Measurements from ENCODE around the gene ZNF22.

ZNF22 gene

GRCh38 chr10:44966129-44966815 lies 34.5 kb upstream of the ZNF22 start:
- Histone ChIP-seq H3K9me3 (ENCODE audit: control insufficient read depth, insufficient read depth, low read length) (no peaks in the 10 kb centered on the region), H3K9ac (ENCODE audit: low read depth, low read length) (no peak overlapping the region), H3K4me1 (ENCODE audit: control insufficient read depth, insufficient read depth, low read length) (peaks cover 30% of the 10 kb centered on the region), H3K27me3 (ENCODE audit: control insufficient read depth, insufficient read depth, low read length) (no peaks in the 10 kb centered on the region), H3K27ac (ENCODE audit: low read depth, low read length) (no peak overlapping the region), H3K36me3 (ENCODE audit: control insufficient read depth, insufficient read depth, low read length) (no peaks in the 10 kb centered on the region), H3K4me3 (ENCODE audit: low read depth, low read length) (no peak overlapping the region)

GRCh38 chr10:44966816-44967509 lies 33.8 kb upstream of the ZNF22 start:
- no peak overlapping the region for H3K9ac ChIP-seq (ENCODE audit: low read depth, low read length)
- no peaks in the 10 kb centered on the region; the same call in 1 of the 2 replicates for H3K36me3 ChIP-seq (ENCODE audit: control insufficient read depth, insufficient read depth, low read length)
- no peak overlapping the region for H3K27ac ChIP-seq (ENCODE audit: low read depth, low read length)
- H3K27me3 ChIP-seq (ENCODE audit: control insufficient read depth, insufficient read depth, low read length) = no peaks in the 10 kb centered on the region
- peaks cover 30% of the 10 kb centered on the region for H3K4me1 ChIP-seq (ENCODE audit: control insufficient read depth, insufficient read depth, low read length)
- no peaks in the 10 kb centered on the region for H3K9me3 ChIP-seq (ENCODE audit: control insufficient read depth, insufficient read depth, low read length)
- no peak overlapping the region for H3K4me3 ChIP-seq (ENCODE audit: low read depth, low read length)

- H3K27me3 ChIP-seq (ENCODE audit: control insufficient read depth, insufficient read depth, low read length) = no peaks in the 10 kb centered on the region
- H3K36me3 ChIP-seq (ENCODE audit: control insufficient read depth, insufficient read depth, low read length) = no peaks in the 10 kb centered on the region; the same call in 1 of the 2 replicates
- H3K4me1 ChIP-seq (ENCODE audit: control insufficient read depth, insufficient read depth, low read length) = peaks cover 30% of the 10 kb centered on the region
- H3K27ac ChIP-seq (ENCODE audit: low read depth, low read length) = no peak overlapping the region
- no peak overlapping the region for H3K4me3 ChIP-seq (ENCODE audit: low read depth, low read length)
- H3K9me3 ChIP-seq (ENCODE audit: control insufficient read depth, insufficient read depth, low read length) = no peaks in the 10 kb centered on the region
- no peak overlapping the region for H3K9ac ChIP-seq (ENCODE audit: low read depth, low read length)
Observed at GRCh38 chr10:44967616-44968015, 33.1 kb upstream of the ZNF22 start.

GRCh38 chr10:44968091-44968490 lies 32.6 kb upstream of the ZNF22 start:
- no peak overlapping the region for H3K9ac ChIP-seq (ENCODE audit: low read depth, low read length)

GRCh38 chr10:44968500-44969400 lies 32.0 kb upstream of the ZNF22 start:
- no peaks in the 10 kb centered on the region for H3K9me3 ChIP-seq (ENCODE audit: control insufficient read depth, insufficient read depth, low read length)
- no peak overlapping the region for H3K9ac ChIP-seq (ENCODE audit: low read depth, low read length)
- H3K4me1 ChIP-seq (ENCODE audit: control insufficient read depth, insufficient read depth, low read length) = peaks cover 30% of the 10 kb centered on the region
- no peaks in the 10 kb centered on the region for H3K27me3 ChIP-seq (ENCODE audit: control insufficient read depth, insufficient read depth, low read length)
- H3K36me3 ChIP-seq (ENCODE audit: control insufficient read depth, insufficient read depth, low read length) = no peaks in the 10 kb centered on the region; the same call in 1 of the 2 replicates
- H3K27ac ChIP-seq (ENCODE audit: low read depth, low read length) = no peak overlapping the region
- no peak overlapping the region for H3K4me3 ChIP-seq (ENCODE audit: low read depth, low read length)

More at GRCh38 chr10:44968091-44968490, 32.6 kb upstream of the ZNF22 start:
- Histone ChIP-seq H3K36me3 (ENCODE audit: control insufficient read depth, insufficient read depth, low read length) (no peaks in the 10 kb centered on the region; the same call in 1 of the 2 replicates), H3K4me1 (ENCODE audit: control insufficient read depth, insufficient read depth, low read length) (peaks cover 30% of the 10 kb centered on the region), H3K4me3 (ENCODE audit: low read depth, low read length) (no peak overlapping the region), H3K27ac (ENCODE audit: low read depth, low read length) (no peak overlapping the region), H3K27me3 (ENCODE audit: control insufficient read depth, insufficient read depth, low read length) (no peaks in the 10 kb centered on the region), H3K9me3 (ENCODE audit: control insufficient read depth, insufficient read depth, low read length) (no peaks in the 10 kb centered on the region)

- H3K4me3 ChIP-seq (ENCODE audit: low read depth, low read length) = no peak overlapping the region
- no peaks in the 10 kb centered on the region for H3K27me3 ChIP-seq (ENCODE audit: control insufficient read depth, insufficient read depth, low read length)
- no peaks in the 10 kb centered on the region for H3K9me3 ChIP-seq (ENCODE audit: control insufficient read depth, insufficient read depth, low read length)
- H3K27ac ChIP-seq (ENCODE audit: low read depth, low read length) = no peak overlapping the region
- no peaks in the 10 kb centered on the region; the same call in 1 of the 2 replicates for H3K36me3 ChIP-seq (ENCODE audit: control insufficient read depth, insufficient read depth, low read length)
- H3K9ac ChIP-seq (ENCODE audit: low read depth, low read length) = no peak overlapping the region
- peaks cover 30% of the 10 kb centered on the region for H3K4me1 ChIP-seq (ENCODE audit: control insufficient read depth, insufficient read depth, low read length)
Observed at GRCh38 chr10:44969854-44970253, 30.9 kb upstream of the ZNF22 start.

GRCh38 chr10:44970812-44971395 lies 29.8 kb upstream of the ZNF22 start:
- Histone ChIP-seq H3K9ac (ENCODE audit: low read depth, low read length) (no peak overlapping the region), H3K4me1 (ENCODE audit: control insufficient read depth, insufficient read depth, low read length) (peaks cover 26% of the 10 kb centered on the region), H3K27ac (ENCODE audit: low read depth, low read length) (no peak overlapping the region), H3K9me3 (ENCODE audit: control insufficient read depth, insufficient read depth, low read length) (no peaks in the 10 kb centered on the region), H3K27me3 (ENCODE audit: control insufficient read depth, insufficient read depth, low read length) (no peaks in the 10 kb centered on the region), H3K4me3 (ENCODE audit: low read depth, low read length) (no peak overlapping the region), H3K36me3 (ENCODE audit: control insufficient read depth, insufficient read depth, low read length) (no peaks in the 10 kb centered on the region; the same call in 1 of the 2 replicates)

GRCh38 chr10:44971434-44971833 lies 29.3 kb upstream of the ZNF22 start:
- H3K36me3 ChIP-seq (ENCODE audit: control insufficient read depth, insufficient read depth, low read length) = no peaks in the 10 kb centered on the region; the same call in 1 of the 2 replicates
- no peaks in the 10 kb centered on the region for H3K9me3 ChIP-seq (ENCODE audit: control insufficient read depth, insufficient read depth, low read length)
- H3K27me3 ChIP-seq (ENCODE audit: control insufficient read depth, insufficient read depth, low read length) = no peaks in the 10 kb centered on the region
- no peak overlapping the region for H3K4me3 ChIP-seq (ENCODE audit: low read depth, low read length)
- no peak overlapping the region for H3K27ac ChIP-seq (ENCODE audit: low read depth, low read length)
- H3K4me1 ChIP-seq (ENCODE audit: control insufficient read depth, insufficient read depth, low read length) = peaks cover 31% of the 10 kb centered on the region
- no peak overlapping the region for H3K9ac ChIP-seq (ENCODE audit: low read depth, low read length)

GRCh38 chr10:44971935-44972757 lies 28.6 kb upstream of the ZNF22 start:
- Histone ChIP-seq H3K9ac (ENCODE audit: low read depth, low read length) (no peak overlapping the region), H3K9me3 (ENCODE audit: control insufficient read depth, insufficient read depth, low read length) (no peaks in the 10 kb centered on the region), H3K27ac (ENCODE audit: low read depth, low read length) (no peak overlapping the region), H3K4me3 (ENCODE audit: low read depth, low read length) (no peak overlapping the region), H3K36me3 (ENCODE audit: control insufficient read depth, insufficient read depth, low read length) (no peaks in the 10 kb centered on the region; the same call in 1 of the 2 replicates), H3K27me3 (ENCODE audit: control insufficient read depth, insufficient read depth, low read length) (no peaks in the 10 kb centered on the region), H3K4me1 (ENCODE audit: control insufficient read depth, insufficient read depth, low read length) (peaks cover 35% of the 10 kb centered on the region)

- H3K9ac ChIP-seq (ENCODE audit: low read depth, low read length) = no peak overlapping the region
Observed at GRCh38 chr10:44972874-44973306, 27.8 kb upstream of the ZNF22 start.

More at GRCh38 chr10:44972874-44973306, 27.8 kb upstream of the ZNF22 start:
- Histone ChIP-seq H3K4me3 (ENCODE audit: low read depth, low read length) (no peak overlapping the region), H3K9me3 (ENCODE audit: control insufficient read depth, insufficient read depth, low read length) (no peaks in the 10 kb centered on the region), H3K4me1 (ENCODE audit: control insufficient read depth, insufficient read depth, low read length) (peaks cover 35% of the 10 kb centered on the region), H3K27ac (ENCODE audit: low read depth, low read length) (no peak overlapping the region), H3K27me3 (ENCODE audit: control insufficient read depth, insufficient read depth, low read length) (no peaks in the 10 kb centered on the region), H3K36me3 (ENCODE audit: control insufficient read depth, insufficient read depth, low read length) (no peaks in the 10 kb centered on the region; the same call in 1 of the 2 replicates)
